Tibial nerve (tissue), 4 donors: ENCODE results near the gene VTI1A. TPM values are rescaled to one million over a fixed set of nuclear protein-coding genes. Genes with fewer than 3 reads are reported as not detected.

ENCODE experiments used
- DNase-seq, 2 donors: peaks; one replicate each; pipeline ENCODE4 v3.0.0-alpha.2; 2019; ENCODE audit warnings: low spot score in 2 of 2
- H3K27ac ChIP-seq, 4 donors: fragments of 200-600 bp; sonication (generic) in 3 of 4; one replicate each; pipeline ENCODE4 v1.5.1; 2017 to 2019; ENCODE audit warnings: mild to moderate bottlenecking in 1 of 4
- H3K27me3 ChIP-seq, 2 donors: fragments of 200-600 bp; sonication (generic) in 1 of 2; one replicate each; pipeline versions ENCODE4 v1.5.1 to v1.6.0; 2017 to 2019
- H3K36me3 ChIP-seq, 3 donors: fragments of 200-600 bp; sonication (generic); one replicate each; pipeline ENCODE4 v1.5.1; 2018 to 2019
- H3K4me1 ChIP-seq, 4 donors: fragments of 200-600 bp; sonication (generic) in 3 of 4; one replicate each; pipeline ENCODE4 v1.5.1; 2017 to 2019
- H3K4me3 ChIP-seq, 4 donors: fragments of 200-600 bp; sonication (generic) in 3 of 4; one replicate each; pipeline ENCODE4 v1.5.1; 2017 to 2019; ENCODE audit warnings: mild to moderate bottlenecking in 1 of 4, moderate library complexity in 1 of 4
- H3K9me3 ChIP-seq, 4 donors: fragments of 200-600 bp; sonication (generic) in 3 of 4; one replicate each; pipeline ENCODE4 v1.5.1; 2017 to 2019
- CTCF ChIP-seq, 5 experiments: fragments of 200-600 bp in 3 of 5; fragments of 450-650 bp in 2 of 5; sonication (generic) in 3 of 5; IDR thresholded peaks; one replicate each; pipeline ENCODE4 v1.5.1; 2016 to 2019; ENCODE audit warnings: antibody characterized with exemption in 5 of 5, mild to moderate bottlenecking in 3 of 5, moderate library complexity in 2 of 5
- EP300 ChIP-seq, 2 donors: sonication (generic); formaldehyde crosslinking; IDR thresholded peaks; one replicate each; pipeline ENCODE4 v1.6.1; 2017; ENCODE audit warnings: antibody characterized with exemption in 2 of 2, mild to moderate bottlenecking in 1 of 2
- POLR2A ChIP-seq, 2 donors: fragments of 450-650 bp; IDR thresholded peaks; one replicate each; pipeline ENCODE4 v1.6.1; 2017; ENCODE audit warnings: antibody characterized with exemption in 2 of 2, mild to moderate bottlenecking in 2 of 2, moderate library complexity in 2 of 2
- WGBS, 2 donors: methylation state at CpG; one replicate each; pipeline ENCODE4 v1.1.5; 2018; 5-methylcytosine and 5-hydroxymethylcytosine counted together
- total RNA-seq, 4 donors: library from RNA; depleted of rRNA; stranded (reverse); fragments of >200 nt; gene quantifications; one replicate each; pipeline ENCODE4 v1.1.0, GENCODE V29; 2016

Gene VTI1A
- total RNA-seq, 4 donors from 2014 or later: 96.5 to 253 (median 127) TPM

- WGBS, 2 donors: 67 to 93% methylated on average over 1 of the region's 1 CpG
These were observed 327.2 kb downstream of the VTI1A start for GRCh38 chr10:112774210-112774609.

GRCh38 chr10:112774798-112775197 is 327.8 kb downstream of the VTI1A start:
- WGBS, 2 donors: 63 to 74% methylated on average over 10 of the region's 10 CpGs
- DNase-seq: no peak
- H3K4me1 ChIP-seq: peaks cover 0 to 23% (median 0%) of the 10 kb centered on the region in 4 donors
- H3K27me3 ChIP-seq: no peaks in the 10 kb centered on the region
- H3K36me3 ChIP-seq: no peaks in the 10 kb centered on the region
- TF ChIP-seq POLR2A (IDR thresholded peaks at IDR 0.05) (no peak), EP300 (IDR thresholded peaks at IDR 0.05) (no peak), CTCF (IDR thresholded peaks at IDR 0.05) (no peak)
- no peaks in the 10 kb centered on the region for H3K9me3 ChIP-seq
- H3K27ac ChIP-seq: no peak overlapping the region
- no peak overlapping the region for H3K4me3 ChIP-seq

More at GRCh38 chr10:112774210-112774609, 327.2 kb downstream of the VTI1A start:
- H3K27ac ChIP-seq: no peak overlapping the region
- H3K36me3 ChIP-seq: no peaks in the 10 kb centered on the region
- TF ChIP-seq EP300 (IDR thresholded peaks at IDR 0.05): no peak
- TF ChIP-seq POLR2A (IDR thresholded peaks at IDR 0.05): no peak
- TF ChIP-seq CTCF (IDR thresholded peaks at IDR 0.05): no peak
- DNase-seq: no peak
- H3K9me3 ChIP-seq: no peaks in the 10 kb centered on the region
- no peak overlapping the region for H3K4me3 ChIP-seq
- no peaks in the 10 kb centered on the region for H3K27me3 ChIP-seq
- peaks cover 0 to 23% (median 0%) of the 10 kb centered on the region in 4 donors for H3K4me1 ChIP-seq

- no peak for DNase-seq
- no peak for TF ChIP-seq CTCF (IDR thresholded peaks at IDR 0.05)
- TF ChIP-seq POLR2A (IDR thresholded peaks at IDR 0.05): no peak
- TF ChIP-seq EP300 (IDR thresholded peaks at IDR 0.05): no peak
- H3K36me3 ChIP-seq: no peaks in the 10 kb centered on the region
- H3K4me1 ChIP-seq: peaks cover 0 to 23% (median 0%) of the 10 kb centered on the region in 4 donors
- WGBS, 2 donors: 30 to 42% methylated on average over 2 of the region's 2 CpGs
- H3K27ac ChIP-seq: no peak overlapping the region
- H3K27me3 ChIP-seq: no peaks in the 10 kb centered on the region
- H3K4me3 ChIP-seq: no peak overlapping the region
- H3K9me3 ChIP-seq: no peaks in the 10 kb centered on the region
These were observed 328.4 kb downstream of the VTI1A start for GRCh38 chr10:112775381-112775780.

GRCh38 chr10:112775892-112776674 is 329.1 kb downstream of the VTI1A start:
- no peaks in the 10 kb centered on the region for H3K36me3 ChIP-seq
- H3K9me3 ChIP-seq: no peaks in the 10 kb centered on the region
- 47 to 53% methylated on average over 14 of the region's 14 CpGs for WGBS, 2 donors

More at GRCh38 chr10:112775892-112776674, 329.1 kb downstream of the VTI1A start:
- Histone ChIP-seq H3K4me1 (peaks cover 0 to 23% (median 0%) of the 10 kb centered on the region in 4 donors), H3K27me3 (no peaks in the 10 kb centered on the region), H3K4me3 (no peak overlapping the region), H3K27ac (no peak overlapping the region)
- TF ChIP-seq POLR2A (IDR thresholded peaks at IDR 0.05) (no peak), CTCF (IDR thresholded peaks at IDR 0.05) (no peak), EP300 (IDR thresholded peaks at IDR 0.05) (no peak)
- DNase-seq: no peak
